Glutamatergic neuron (in vitro differentiated cells): ENCODE results near the gene RASA3. TPM values are rescaled to one million over a fixed set of nuclear protein-coding genes. Genes with fewer than 3 reads are reported as not detected.

ENCODE experiments used
- DNase-seq: peaks from one replicate; pipeline ENCODE4 v3.0.0; 2022
- H3K27ac Mint-ChIP-seq: one replicate; pipeline ENCODE4 v1.8.0; 2020; ENCODE audit warnings: mild to moderate bottlenecking, mixed read lengths, inconsistent platforms; ENCODE audit not compliant: unreplicated experiment
- H3K27me3 Mint-ChIP-seq: one replicate; pipeline ENCODE4 v1.8.0; 2020; ENCODE audit warnings: mild to moderate bottlenecking, moderate library complexity, mixed read lengths, inconsistent platforms; ENCODE audit not compliant: unreplicated experiment
- H3K36me3 Mint-ChIP-seq: one replicate; pipeline ENCODE4 v1.8.0; 2020; ENCODE audit warnings: mild to moderate bottlenecking, mixed read lengths, inconsistent platforms; ENCODE audit not compliant: unreplicated experiment
- H3K4me1 Mint-ChIP-seq: one replicate; pipeline ENCODE4 v1.8.0; 2020; ENCODE audit warnings: mild to moderate bottlenecking, low read depth, mixed read lengths, inconsistent platforms; ENCODE audit not compliant: unreplicated experiment
- H3K4me3 Mint-ChIP-seq: one replicate; pipeline ENCODE4 v1.8.0; 2020; ENCODE audit warnings: mild to moderate bottlenecking, mixed read lengths, inconsistent platforms; ENCODE audit not compliant: unreplicated experiment
- H3K9me3 Mint-ChIP-seq: one replicate; pipeline ENCODE4 v1.8.0; 2020; ENCODE audit warnings: mild to moderate bottlenecking, moderate library complexity, mixed read lengths, inconsistent platforms; ENCODE audit not compliant: unreplicated experiment
- CTCF ChIP-seq: fragments of 200-600 bp; sonication (generic); IDR thresholded peaks from one replicate; pipeline ENCODE4 v1.5.0; 2021; ENCODE audit not compliant: partially characterized antibody, unreplicated experiment
- total RNA-seq: library from RNA; stranded (reverse); fragmentation: NEBNext Ultra II Directional; extraction: Animal tissue kit (Norgen Biotek cat#: 25700); gene quantifications from one replicate; pipeline ENCODE4 v1.2.1, GENCODE V29; 2021; ENCODE audit not compliant: unreplicated experiment

Gene RASA3
- total RNA-seq, 1 donor from 2014 or later, result 15.2 TPM

GRCh38 chr13:114152831-114153371, 20.5 kb upstream of the RASA3 start:
- no peak for TF ChIP-seq CTCF
- no peak for DNase-seq

GRCh38 chr13:114152285-114152645, 19.8 kb upstream of the RASA3 start:
- no peak for DNase-seq
- peaks cover 6% of the 10 kb centered on the region for H3K9me3 Mint-ChIP-seq
- H3K4me3 Mint-ChIP-seq, result no peak overlapping the region
- no peak overlapping the region for H3K27ac Mint-ChIP-seq
- no peak for TF ChIP-seq CTCF
- peaks cover 6% of the 10 kb centered on the region for H3K36me3 Mint-ChIP-seq
- peaks cover 3% of the 10 kb centered on the region for H3K27me3 Mint-ChIP-seq
- no peaks in the 10 kb centered on the region for H3K4me1 Mint-ChIP-seq

More at GRCh38 chr13:114152831-114153371, 20.5 kb upstream of the RASA3 start:
- peaks cover 6% of the 10 kb centered on the region for H3K36me3 Mint-ChIP-seq
- H3K27ac Mint-ChIP-seq, result no peak overlapping the region
- peaks cover 6% of the 10 kb centered on the region for H3K9me3 Mint-ChIP-seq
- no peak overlapping the region for H3K4me3 Mint-ChIP-seq
- peaks cover 3% of the 10 kb centered on the region for H3K27me3 Mint-ChIP-seq
- no peaks in the 10 kb centered on the region for H3K4me1 Mint-ChIP-seq

GRCh38 chr13:114151565-114152284, 19.3 kb upstream of the RASA3 start:
- no peak overlapping the region for H3K27ac Mint-ChIP-seq
- H3K9me3 Mint-ChIP-seq, result peaks cover 5% of the 10 kb centered on the region
- H3K36me3 Mint-ChIP-seq, result peaks cover 6% of the 10 kb centered on the region

GRCh38 chr13:114151031-114151430, 18.6 kb upstream of the RASA3 start:
- no peak overlapping the region for H3K27ac Mint-ChIP-seq
- peaks cover 3% of the 10 kb centered on the region for H3K27me3 Mint-ChIP-seq
- H3K4me1 Mint-ChIP-seq, result peaks cover 10% of the 10 kb centered on the region
- peaks cover 7% of the 10 kb centered on the region for H3K9me3 Mint-ChIP-seq
- peaks cover 6% of the 10 kb centered on the region for H3K36me3 Mint-ChIP-seq
- DNase-seq, result no peak
- TF ChIP-seq CTCF, result no peak
- no peak overlapping the region for H3K4me3 Mint-ChIP-seq

More at GRCh38 chr13:114151565-114152284, 19.3 kb upstream of the RASA3 start:
- no peak for TF ChIP-seq CTCF
- Mint-ChIP-seq H3K4me3 (no peak overlapping the region), H3K27me3 (peaks cover 3% of the 10 kb centered on the region), H3K4me1 (peaks cover 3% of the 10 kb centered on the region)
- no peak for DNase-seq
